ENCODE results near the gene TMEM94.

TMEM94 gene

DNA sequence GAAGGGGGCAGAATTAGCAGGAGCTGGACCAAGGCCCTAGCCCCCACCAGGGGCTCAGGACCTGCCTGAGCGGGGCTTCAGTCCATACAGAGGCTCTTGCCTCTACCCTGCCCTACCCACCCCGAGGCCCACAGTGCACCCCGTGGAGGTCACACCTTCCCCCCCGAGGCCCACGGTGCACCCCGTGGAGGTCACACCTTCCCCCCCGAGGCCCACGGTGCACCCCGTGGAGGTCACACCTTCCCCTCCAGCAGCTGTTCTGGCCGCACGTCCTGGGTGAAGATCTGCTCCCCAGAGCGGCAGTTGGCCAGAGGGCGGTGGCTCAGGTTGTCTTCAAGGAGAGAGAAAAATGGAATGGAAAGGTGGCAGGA, 47.5 kb downstream of the TMEM94 start:
- TF ChIP-seq, protein P1, sequence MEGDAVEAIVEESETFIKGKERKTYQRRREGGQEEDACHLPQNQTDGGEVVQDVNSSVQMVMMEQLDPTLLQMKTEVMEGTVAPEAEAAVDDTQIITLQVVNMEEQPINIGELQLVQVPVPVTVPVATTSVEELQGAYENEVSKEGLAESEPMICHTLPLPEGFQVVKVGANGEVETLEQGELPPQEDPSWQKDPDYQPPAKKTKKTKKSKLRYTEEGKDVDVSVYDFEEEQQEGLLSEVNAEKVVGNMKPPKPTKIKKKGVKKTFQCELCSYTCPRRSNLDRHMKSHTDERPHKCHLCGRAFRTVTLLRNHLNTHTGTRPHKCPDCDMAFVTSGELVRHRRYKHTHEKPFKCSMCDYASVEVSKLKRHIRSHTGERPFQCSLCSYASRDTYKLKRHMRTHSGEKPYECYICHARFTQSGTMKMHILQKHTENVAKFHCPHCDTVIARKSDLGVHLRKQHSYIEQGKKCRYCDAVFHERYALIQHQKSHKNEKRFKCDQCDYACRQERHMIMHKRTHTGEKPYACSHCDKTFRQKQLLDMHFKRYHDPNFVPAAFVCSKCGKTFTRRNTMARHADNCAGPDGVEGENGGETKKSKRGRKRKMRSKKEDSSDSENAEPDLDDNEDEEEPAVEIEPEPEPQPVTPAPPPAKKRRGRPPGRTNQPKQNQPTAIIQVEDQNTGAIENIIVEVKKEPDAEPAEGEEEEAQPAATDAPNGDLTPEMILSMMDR (IDR thresholded peaks at IDR 0.05; ENCODE audit: low read depth, low read length), result no peak
- H3K9me3 ChIP-seq, result no peaks in the 10 kb centered on the region
- H3K4me3 ChIP-seq (ENCODE audit: low read depth, low read length), result no peak overlapping the region
- H3K4me1 ChIP-seq, result no peaks in the 10 kb centered on the region
- peaks cover 30% of the 10 kb centered on the region for H3K36me3 ChIP-seq
- no peaks in the 10 kb centered on the region for H3K27me3 ChIP-seq
- no peak for DNase-seq

DNA sequence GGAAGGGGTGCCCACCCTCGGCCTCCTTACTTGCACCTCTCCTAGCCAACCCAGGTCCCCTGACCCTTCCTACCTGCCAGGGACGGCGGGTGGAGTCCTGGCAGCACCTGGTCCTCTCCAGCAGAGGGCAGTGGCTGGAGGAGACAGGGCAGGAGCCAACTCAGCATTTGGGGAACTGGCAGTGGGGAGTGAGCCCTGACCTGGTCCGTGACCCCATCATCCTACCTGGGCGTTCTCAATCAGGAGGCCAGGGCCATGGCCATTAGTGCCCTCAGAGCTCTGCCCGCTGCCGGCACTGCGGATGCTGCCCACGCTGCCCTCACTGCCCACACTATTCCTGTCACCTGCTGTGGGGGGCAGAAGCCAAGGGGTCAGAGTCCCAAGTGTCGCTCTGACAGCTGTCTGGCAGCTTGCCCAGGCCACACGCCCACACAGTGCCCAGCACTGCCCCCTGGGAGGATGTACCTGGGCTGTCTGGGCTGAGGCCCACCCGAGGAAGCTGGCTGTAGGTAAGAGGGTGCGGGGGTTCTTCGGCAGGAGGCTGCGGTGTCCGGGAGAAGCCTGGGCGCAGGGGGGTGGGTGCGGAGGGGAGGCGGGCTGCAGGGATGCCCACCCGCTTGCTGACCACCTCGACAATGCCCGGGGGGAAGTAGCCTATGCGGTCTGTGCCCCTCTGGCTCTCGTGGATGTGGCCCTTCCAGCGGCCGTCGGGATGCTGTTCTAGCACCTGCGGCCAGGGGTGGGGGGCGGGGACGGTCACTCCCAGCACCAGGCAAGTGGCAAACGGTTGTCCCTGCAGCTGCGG, 48.1 kb downstream of the TMEM94 start:
- H3K4me1 ChIP-seq, result no peaks in the 10 kb centered on the region
- TF ChIP-seq, protein P1 (IDR thresholded peaks at IDR 0.05; ENCODE audit: low read depth, low read length), result peak; percentile 67
- no peaks in the 10 kb centered on the region for H3K9me3 ChIP-seq
- peak; percentile 48 for DNase-seq
- H3K27me3 ChIP-seq, result no peaks in the 10 kb centered on the region
- H3K4me3 ChIP-seq (ENCODE audit: low read depth, low read length), result no peak overlapping the region
- H3K36me3 ChIP-seq, result peaks cover 26% of the 10 kb centered on the region

DNA sequence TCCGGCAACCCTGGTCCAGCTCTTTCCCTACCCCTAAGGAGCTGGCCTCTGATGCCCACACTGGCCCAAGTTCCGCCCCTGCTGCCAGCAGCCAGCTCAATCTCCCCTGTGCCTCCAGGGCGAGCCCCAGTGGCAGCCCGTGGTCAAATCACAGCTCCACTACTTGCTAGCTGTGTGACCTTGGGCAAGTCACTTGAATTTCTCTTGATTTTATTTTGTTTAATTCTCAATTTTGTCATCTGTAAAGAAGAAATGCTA, 48.6 kb downstream of the TMEM94 start:
- Histone ChIP-seq H3K4me3 (ENCODE audit: low read depth, low read length) (no peak overlapping the region), H3K27me3 (no peaks in the 10 kb centered on the region), H3K36me3 (peaks cover 21% of the 10 kb centered on the region), H3K4me1 (no peaks in the 10 kb centered on the region), H3K9me3 (no peaks in the 10 kb centered on the region)
- TF ChIP-seq, protein P1 (IDR thresholded peaks at IDR 0.05; ENCODE audit: low read depth, low read length), result no peak
- no peak for DNase-seq

DNA sequence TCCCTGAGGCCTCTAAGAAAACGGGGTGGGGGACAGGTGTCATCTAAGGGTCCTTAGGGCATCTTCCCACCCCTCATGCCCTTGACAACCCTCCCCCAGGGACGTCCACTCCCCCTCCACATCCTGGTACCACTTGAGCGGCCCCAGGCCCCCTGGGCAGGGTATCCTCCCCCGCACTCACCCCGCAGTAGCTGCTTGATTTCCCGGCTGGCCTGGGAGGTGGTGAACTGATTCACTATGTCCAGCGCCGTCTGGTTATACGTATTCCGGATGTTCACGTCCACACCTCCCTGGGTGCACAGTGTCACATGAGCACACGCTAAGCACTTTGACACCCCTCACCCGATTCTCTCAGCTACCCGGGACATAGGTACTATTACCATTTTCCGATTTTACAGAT, 49.2 kb downstream of the TMEM94 start:
- no peak for DNase-seq
- no peaks in the 10 kb centered on the region for H3K27me3 ChIP-seq
- H3K4me3 ChIP-seq (ENCODE audit: low read depth, low read length), result no peak overlapping the region
- H3K36me3 ChIP-seq, result peaks cover 19% of the 10 kb centered on the region
- H3K9me3 ChIP-seq, result no peaks in the 10 kb centered on the region
- H3K4me1 ChIP-seq, result no peaks in the 10 kb centered on the region
- TF ChIP-seq, protein P1 (IDR thresholded peaks at IDR 0.05; ENCODE audit: low read depth, low read length), result no peak

DNA sequence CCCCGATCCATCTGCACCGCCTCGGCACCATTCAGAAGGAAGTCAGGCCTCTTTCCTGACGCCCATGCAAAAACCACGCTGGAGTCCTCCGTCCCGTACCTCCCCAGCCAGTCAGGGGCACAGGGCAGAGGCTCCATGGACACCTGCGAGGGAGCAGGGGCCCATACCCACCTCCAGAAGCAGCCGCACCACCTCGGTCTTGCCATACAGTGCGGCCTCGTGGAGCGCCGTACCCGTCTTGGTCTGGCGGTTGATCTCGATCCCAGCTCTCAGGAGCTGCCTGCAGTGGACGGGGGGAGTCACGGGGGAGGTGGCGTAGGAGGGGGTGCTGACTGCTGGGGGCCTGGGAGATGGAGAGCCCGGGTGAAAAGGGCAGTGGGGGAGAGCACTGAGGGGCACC, 49.7 kb downstream of the TMEM94 start:
- TF ChIP-seq, protein P1 (IDR thresholded peaks at IDR 0.05; ENCODE audit: low read depth, low read length), result no peak
- Histone ChIP-seq H3K4me3 (ENCODE audit: low read depth, low read length) (no peak overlapping the region), H3K27me3 (no peaks in the 10 kb centered on the region), H3K4me1 (no peaks in the 10 kb centered on the region), H3K9me3 (no peaks in the 10 kb centered on the region), H3K36me3 (peaks cover 19% of the 10 kb centered on the region)
- DNase-seq, result no peak

DNA sequence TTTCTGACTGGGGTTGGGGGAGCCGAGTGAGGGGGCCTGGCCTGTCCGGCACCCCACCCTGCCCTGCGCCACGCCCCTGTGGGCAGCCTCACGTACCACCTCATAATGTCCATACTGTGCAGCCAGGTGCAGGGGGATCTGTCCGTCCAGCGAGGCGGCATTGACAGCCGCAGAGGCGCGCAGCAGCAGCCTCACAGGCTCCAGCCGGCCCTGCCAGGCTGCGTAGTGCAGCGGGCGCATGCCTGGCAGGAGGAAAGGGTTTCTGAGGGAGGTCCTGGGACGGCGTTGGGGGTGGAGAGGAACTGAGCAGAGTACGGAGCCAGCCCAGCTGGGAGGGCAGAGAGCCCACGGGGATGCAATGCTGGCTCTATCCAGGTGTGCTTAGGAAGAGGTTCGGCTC, 50.5 kb downstream of the TMEM94 start:
- H3K27me3 ChIP-seq, result no peaks in the 10 kb centered on the region
- H3K4me3 ChIP-seq (ENCODE audit: low read depth, low read length), result no peak overlapping the region
- no peaks in the 10 kb centered on the region for H3K4me1 ChIP-seq
- TF ChIP-seq, protein P1 (IDR thresholded peaks at IDR 0.05; ENCODE audit: low read depth, low read length), result no peak
- peaks cover 19% of the 10 kb centered on the region for H3K36me3 ChIP-seq
- H3K9me3 ChIP-seq, result no peaks in the 10 kb centered on the region
- no peak for DNase-seq

All from BE2C (cell line).